HG03139 (cell line): ENCODE results near the gene CYP2D6.
"Not testable (repeated sequence)": the region's sequence is repeated elsewhere in the genome, so short reads cannot be mapped to it uniquely, and the experiment has no call there.

ENCODE experiments used
- ATAC-seq: cut with Tn5 transposase; IDR thresholded peaks from one replicate; pipeline ENCODE4 v1.9.1; 2021; ENCODE audit not compliant: unreplicated experiment

Gene CYP2D6

GRCh38 chr22:42158456-42159132 lies 28.0 kb upstream of the CYP2D6 start:
- no peak for ATAC-seq

GRCh38 chr22:42156598-42156997 lies 26.0 kb upstream of the CYP2D6 start:
- ATAC-seq = no peak

- no peak for ATAC-seq
Measured at GRCh38 chr22:42156121-42156520, 25.5 kb upstream of the CYP2D6 start.

GRCh38 chr22:42155053-42155543 lies 24.5 kb upstream of the CYP2D6 start:
- ATAC-seq = no peak

GRCh38 chr22:42154293-42155052 lies 23.9 kb upstream of the CYP2D6 start:
- ATAC-seq = no peak

- no peak for ATAC-seq
Measured at GRCh38 chr22:42152661-42153270, 22.2 kb upstream of the CYP2D6 start.

- ATAC-seq = no peak
Measured at GRCh38 chr22:42151924-42152635, 21.5 kb upstream of the CYP2D6 start.

- no peak for ATAC-seq
Measured at GRCh38 chr22:42150727-42151590, 20.3 kb upstream of the CYP2D6 start.

- not testable (repeated sequence) for ATAC-seq
Measured at GRCh38 chr22:42149798-42150197, 19.2 kb upstream of the CYP2D6 start.

- ATAC-seq = no peak
Measured at GRCh38 chr22:42145175-42145574, 14.6 kb upstream of the CYP2D6 start.

- ATAC-seq = not testable (repeated sequence)
Measured at GRCh38 chr22:42143859-42144822, 13.5 kb upstream of the CYP2D6 start.

- ATAC-seq = no peak
Measured at GRCh38 chr22:42142771-42143461, 12.3 kb upstream of the CYP2D6 start.

GRCh38 chr22:42141307-42142057 lies 10.9 kb upstream of the CYP2D6 start:
- not testable (repeated sequence) for ATAC-seq

- not testable (repeated sequence) for ATAC-seq
Measured at GRCh38 chr22:42140153-42140552, 9.5 kb upstream of the CYP2D6 start.

GRCh38 chr22:42139508-42139907 lies 8.9 kb upstream of the CYP2D6 start:
- not testable (repeated sequence) for ATAC-seq

- no peak for ATAC-seq
Measured at GRCh38 chr22:42138972-42139371, 8.4 kb upstream of the CYP2D6 start.

GRCh38 chr22:42138122-42138770 lies 7.6 kb upstream of the CYP2D6 start:
- no peak for ATAC-seq
